ENCODE measurements around the gene DPP10. TPM values are rescaled to one million over a fixed set of nuclear protein-coding genes. Genes with fewer than 3 reads are reported as not detected.

The DPP10 gene
- total RNA-seq, 1 donor from 2014 or later = 6.5 TPM

DNA sequence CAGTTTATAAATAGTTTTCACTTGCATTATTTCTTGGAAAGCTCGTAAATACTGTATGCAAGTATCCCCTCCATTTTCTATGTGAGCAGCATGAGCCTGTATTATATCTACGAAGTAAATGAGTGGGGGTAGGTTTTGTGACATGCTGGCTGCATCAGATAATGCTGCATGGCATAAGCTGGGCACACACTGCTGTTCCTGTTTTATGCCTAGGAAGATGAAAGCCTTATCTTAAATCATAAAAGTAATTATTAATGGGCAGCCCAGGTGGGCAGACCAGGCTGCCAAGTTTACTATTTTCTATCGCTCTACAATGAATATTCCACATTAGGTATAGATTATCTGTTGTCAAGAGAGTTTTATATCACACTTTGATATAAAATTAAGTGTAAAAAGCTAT lies 854.6 kb downstream of the DPP10 start:
- Histone ChIP-seq H3K27ac (no peak overlapping the region), H3K36me3 (no peaks in the 10 kb centered on the region), H3K79me2 (ENCODE audit: low read depth) (no peaks in the 10 kb centered on the region), H4K20me1 (ENCODE audit: low read depth) (no peaks in the 10 kb centered on the region), H3F3A (ENCODE audit: low read depth) (peaks cover 5% of the 10 kb centered on the region), H3K9me3 (ENCODE audit: low read depth) (no peaks in the 10 kb centered on the region), H3K4me3 (no peak overlapping the region), H3K4me1 (peaks cover 24% of the 10 kb centered on the region), H3K9ac (no peak overlapping the region), H3K27me3 (no peaks in the 10 kb centered on the region), H2AFZ (replicated peaks) (no peak overlapping the region), H3K4me2 (no peak overlapping the region)
- Mint-ChIP-seq H3K27ac (no peak overlapping the region), H3K9me3 (no peaks in the 10 kb centered on the region), H3K36me3 (no peaks in the 10 kb centered on the region), H3K4me3 (no peak overlapping the region), H3K27me3 (ENCODE audit: insufficient read depth, low read depth) (no peaks in the 10 kb centered on the region), H3K4me1 (peaks cover 31% of the 10 kb centered on the region)
- TF ChIP-seq, protein P1, sequence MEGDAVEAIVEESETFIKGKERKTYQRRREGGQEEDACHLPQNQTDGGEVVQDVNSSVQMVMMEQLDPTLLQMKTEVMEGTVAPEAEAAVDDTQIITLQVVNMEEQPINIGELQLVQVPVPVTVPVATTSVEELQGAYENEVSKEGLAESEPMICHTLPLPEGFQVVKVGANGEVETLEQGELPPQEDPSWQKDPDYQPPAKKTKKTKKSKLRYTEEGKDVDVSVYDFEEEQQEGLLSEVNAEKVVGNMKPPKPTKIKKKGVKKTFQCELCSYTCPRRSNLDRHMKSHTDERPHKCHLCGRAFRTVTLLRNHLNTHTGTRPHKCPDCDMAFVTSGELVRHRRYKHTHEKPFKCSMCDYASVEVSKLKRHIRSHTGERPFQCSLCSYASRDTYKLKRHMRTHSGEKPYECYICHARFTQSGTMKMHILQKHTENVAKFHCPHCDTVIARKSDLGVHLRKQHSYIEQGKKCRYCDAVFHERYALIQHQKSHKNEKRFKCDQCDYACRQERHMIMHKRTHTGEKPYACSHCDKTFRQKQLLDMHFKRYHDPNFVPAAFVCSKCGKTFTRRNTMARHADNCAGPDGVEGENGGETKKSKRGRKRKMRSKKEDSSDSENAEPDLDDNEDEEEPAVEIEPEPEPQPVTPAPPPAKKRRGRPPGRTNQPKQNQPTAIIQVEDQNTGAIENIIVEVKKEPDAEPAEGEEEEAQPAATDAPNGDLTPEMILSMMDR (IDR thresholded peaks at IDR 0.05) = no peak
- TF ChIP-seq EZH2 (IDR thresholded peaks at IDR 0.05) (no peak), EZH2phosphoT487 (IDR thresholded peaks at IDR 0.05) (no peak)
- no peak for DNase-seq (ENCODE audit: low spot score)

DNA sequence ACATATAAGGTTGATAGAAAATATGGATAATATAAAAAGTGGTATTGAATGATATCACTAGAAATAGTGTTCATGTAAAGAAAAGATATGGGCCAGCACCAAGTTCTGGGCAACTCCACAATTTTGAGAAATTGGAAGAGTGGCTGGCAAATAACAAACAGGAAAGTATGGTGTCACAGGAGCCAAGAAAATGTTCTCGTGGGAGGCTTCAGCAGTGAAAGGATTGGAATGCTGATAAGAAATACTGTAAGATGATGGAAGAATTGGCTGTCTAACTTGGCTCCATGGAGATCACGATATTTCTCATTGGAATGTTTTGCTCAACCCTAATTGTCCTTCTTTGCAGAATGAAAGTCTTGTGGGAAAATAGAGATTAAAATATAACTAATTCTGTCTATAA lies 856.8 kb downstream of the DPP10 start:
- no peak overlapping the region for H3K27ac ChIP-seq
- Mint-ChIP-seq H3K4me3 (no peak overlapping the region), H3K27ac (no peak overlapping the region)

DNA sequence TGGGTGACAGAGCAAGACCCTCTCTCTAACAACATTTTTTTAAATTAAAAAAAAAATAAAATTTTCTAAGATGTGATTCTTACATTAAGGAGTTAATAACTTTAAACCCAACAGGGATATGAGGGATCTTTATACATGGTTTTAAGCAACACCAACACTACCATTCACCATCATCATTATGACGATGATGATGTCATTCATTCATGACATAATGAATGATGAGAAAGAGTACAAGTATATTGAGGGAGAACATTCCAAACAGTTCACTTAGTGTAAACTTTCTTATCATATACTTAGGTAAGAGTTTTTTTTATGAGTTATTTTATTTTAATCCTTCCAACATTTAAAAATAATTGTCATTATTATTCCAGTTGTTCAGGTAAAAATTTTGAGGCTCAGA lies 863.3 kb downstream of the DPP10 start:
- Histone ChIP-seq H3K27me3 (no peaks in the 10 kb centered on the region), H3K79me2 (ENCODE audit: low read depth) (no peaks in the 10 kb centered on the region), H3K27ac (no peak overlapping the region), H2AFZ (replicated peaks) (no peak overlapping the region), H3K9me3 (ENCODE audit: low read depth) (no peaks in the 10 kb centered on the region), H4K20me1 (ENCODE audit: low read depth) (no peaks in the 10 kb centered on the region), H3F3A (ENCODE audit: low read depth) (no peaks in the 10 kb centered on the region), H3K4me2 (no peak overlapping the region), H3K4me1 (no peaks in the 10 kb centered on the region), H3K36me3 (no peaks in the 10 kb centered on the region), H3K4me3 (no peak overlapping the region), H3K9ac (no peak overlapping the region)
- TF ChIP-seq, protein P1 (IDR thresholded peaks at IDR 0.05) = no peak
- TF ChIP-seq EZH2 (IDR thresholded peaks at IDR 0.05) = no peak
- TF ChIP-seq EZH2phosphoT487 (IDR thresholded peaks at IDR 0.05) = no peak
- Mint-ChIP-seq H3K4me1 (peaks cover 9% of the 10 kb centered on the region), H3K27ac (no peak overlapping the region), H3K36me3 (no peaks in the 10 kb centered on the region), H3K9me3 (no peaks in the 10 kb centered on the region), H3K27me3 (ENCODE audit: insufficient read depth, low read depth) (no peaks in the 10 kb centered on the region), H3K4me3 (no peak overlapping the region)
- no peak for DNase-seq (ENCODE audit: low spot score)

More for the DNA sequence above, 856.8 kb downstream of the DPP10 start:
- TF ChIP-seq EZH2 (IDR thresholded peaks at IDR 0.05) (no peak), EZH2phosphoT487 (IDR thresholded peaks at IDR 0.05) (no peak)
- TF ChIP-seq, protein P1 (IDR thresholded peaks at IDR 0.05) = no peak
- H3F3A ChIP-seq (ENCODE audit: low read depth) = peaks cover 5% of the 10 kb centered on the region
- no peak overlapping the region for H2AFZ ChIP-seq (replicated peaks)
- H3K36me3 ChIP-seq = no peaks in the 10 kb centered on the region
- peaks cover 15% of the 10 kb centered on the region for H3K4me1 ChIP-seq
- no peaks in the 10 kb centered on the region for H3K27me3 Mint-ChIP-seq (ENCODE audit: insufficient read depth, low read depth)
- H3K4me1 Mint-ChIP-seq = peaks cover 22% of the 10 kb centered on the region
- H3K9ac ChIP-seq = no peak overlapping the region
- no peaks in the 10 kb centered on the region for H3K9me3 ChIP-seq (ENCODE audit: low read depth)
- no peaks in the 10 kb centered on the region for H3K27me3 ChIP-seq
- no peak for DNase-seq (ENCODE audit: low spot score)
- H4K20me1 ChIP-seq (ENCODE audit: low read depth) = no peaks in the 10 kb centered on the region
- no peaks in the 10 kb centered on the region for H3K79me2 ChIP-seq (ENCODE audit: low read depth)
- no peak overlapping the region for H3K4me2 ChIP-seq
- H3K4me3 ChIP-seq = no peak overlapping the region
- no peaks in the 10 kb centered on the region for H3K36me3 Mint-ChIP-seq
- H3K9me3 Mint-ChIP-seq = no peaks in the 10 kb centered on the region

All from neural progenitor cell (in vitro differentiated cells).